Neural cell (in vitro differentiated cells): ENCODE results near the gene HOXB5. TPM values are rescaled to one million over a fixed set of nuclear protein-coding genes. Genes with fewer than 3 reads are reported as not detected.

Experiments used
- H2AFZ ChIP-seq: fragments of 200-600, 300-800 bp; sonication (generic), shearing (Covaris generic); 2 replicates; pipeline ENCODE4 v1.6.0; 2014; ENCODE audit warnings: low read depth, mild to moderate bottlenecking, antibody characterized with exemption, low read length, moderate library complexity
- H3F3A ChIP-seq: fragments of 200-600 bp; shearing (Covaris generic); 2 replicates; pipeline ENCODE4 v1.6.1; 2016; ENCODE audit warnings: mild to moderate bottlenecking, moderate library complexity, mixed read lengths, antibody characterized with exemption, low read length; ENCODE audit not compliant: insufficient read depth, poor library complexity, severe bottlenecking
- H3K27ac ChIP-seq: fragments of 200-600, 300-800 bp; sonication (generic), shearing (Covaris generic); 2 replicates; pipeline ENCODE4 v1.5.1; 2014; ENCODE audit warnings: mild to moderate bottlenecking, low read length, moderate library complexity
- H3K27me3 ChIP-seq: fragments of 300-800, 200-600 bp; sonication (generic), shearing (Covaris generic); 2 replicates; pipeline ENCODE4 v1.6.0; 2014; ENCODE audit warnings: mild to moderate bottlenecking, low read depth, low read length, moderate library complexity; ENCODE audit not compliant: insufficient read depth
- H3K36me3 ChIP-seq: fragments of 300-800, 200-600 bp; sonication (generic), shearing (Covaris generic); 2 replicates; pipeline ENCODE4 v1.5.1; 2014; ENCODE audit warnings: mild to moderate bottlenecking, antibody characterized with exemption, low read length, moderate library complexity; ENCODE audit not compliant: insufficient read depth
- H3K4me2 ChIP-seq: fragments of 300-800, 200-600 bp; sonication (generic), shearing (Covaris generic); 2 replicates; pipeline ENCODE4 v1.6.0; 2014; ENCODE audit warnings: mild to moderate bottlenecking, low read length
- H3K4me3 ChIP-seq: fragments of 300-800, 200-600 bp; sonication (generic), shearing (Covaris generic); 2 replicates; pipeline ENCODE4 v1.5.1; 2014; ENCODE audit warnings: mild to moderate bottlenecking, low read length, moderate library complexity
- H3K79me2 ChIP-seq: fragments of 200-600 bp; shearing (Covaris generic); replicated peaks from 2 replicates; pipeline ENCODE4 v1.6.0; 2014; ENCODE audit warnings: mild to moderate bottlenecking, low read length, moderate library complexity; ENCODE audit not compliant: insufficient read depth
- H3K9ac ChIP-seq: fragments of 300-800, 200-600 bp; sonication (generic), shearing (Covaris generic); 2 replicates; pipeline ENCODE4 v1.6.1; 2016; ENCODE audit warnings: mild to moderate bottlenecking, low read length, mixed read lengths
- H3K9me2 ChIP-seq: fragments of 200-600 bp; shearing (Covaris generic); 2 replicates; pipeline ENCODE4 v1.6.1; 2016; ENCODE audit warnings: mild to moderate bottlenecking, low read length, mixed read lengths; ENCODE audit not compliant: insufficient read depth
- H3K9me3 ChIP-seq: fragments of 200-600, 300-800 bp; sonication (generic), shearing (Covaris generic); 2 replicates; pipeline ENCODE4 v1.6.1; 2016; ENCODE audit warnings: mild to moderate bottlenecking, mixed run types, low read length, moderate library complexity, mixed read lengths
- H4K20me1 ChIP-seq: fragments of 200-600 bp; shearing (Covaris generic); 2 replicates; pipeline ENCODE4 v1.6.1; 2016; ENCODE audit warnings: mild to moderate bottlenecking, mixed run types; ENCODE audit not compliant: insufficient read depth
- CTCF ChIP-seq: fragments of 450-650 bp; IDR thresholded peaks from 2 replicates; pipeline ENCODE4 v1.5.1; 2014; ENCODE audit warnings: antibody characterized with exemption, mild to moderate bottlenecking, moderate library complexity; ENCODE audit not compliant: poor library complexity, severe bottlenecking
- EP300 ChIP-seq: fragments of 450-650 bp; conservative IDR thresholded peaks from 2 replicates; pipeline ENCODE4 v1.6.1; 2014; ENCODE audit warnings: antibody characterized with exemption, mild to moderate bottlenecking, moderate library complexity; ENCODE audit not compliant: poor library complexity, severe bottlenecking
- EZH2 ChIP-seq: fragments of 200-600, 300-800 bp; shearing (Covaris generic), sonication (generic); IDR thresholded peaks from 2 replicates; pipeline ENCODE4 v1.6.1; 2014; ENCODE audit warnings: antibody characterized with exemption, low read length, borderline replicate concordance, mild to moderate bottlenecking; ENCODE audit not compliant: insufficient read depth, poor library complexity, severe bottlenecking
- MXI1 ChIP-seq: fragments of 450-650 bp; conservative IDR thresholded peaks from 2 replicates; pipeline ENCODE4 v1.6.1; 2014; ENCODE audit warnings: antibody characterized with exemption, mild to moderate bottlenecking; ENCODE audit not compliant: poor library complexity, severe bottlenecking
- POLR2AphosphoS5 ChIP-seq: IDR thresholded peaks from 2 replicates; pipeline ENCODE4 v1.6.1; 2012
- polyA plus RNA-seq: library from polyadenylated mRNA; depleted of rRNA; stranded (reverse); fragments of >200 nt; gene quantifications from 2 replicates; pipeline ENCODE4 v1.2.3, GENCODE V29; 2014

HOXB5 gene
- polyA plus RNA-seq, 1 donor from 2014 or later = not detected

DNA sequence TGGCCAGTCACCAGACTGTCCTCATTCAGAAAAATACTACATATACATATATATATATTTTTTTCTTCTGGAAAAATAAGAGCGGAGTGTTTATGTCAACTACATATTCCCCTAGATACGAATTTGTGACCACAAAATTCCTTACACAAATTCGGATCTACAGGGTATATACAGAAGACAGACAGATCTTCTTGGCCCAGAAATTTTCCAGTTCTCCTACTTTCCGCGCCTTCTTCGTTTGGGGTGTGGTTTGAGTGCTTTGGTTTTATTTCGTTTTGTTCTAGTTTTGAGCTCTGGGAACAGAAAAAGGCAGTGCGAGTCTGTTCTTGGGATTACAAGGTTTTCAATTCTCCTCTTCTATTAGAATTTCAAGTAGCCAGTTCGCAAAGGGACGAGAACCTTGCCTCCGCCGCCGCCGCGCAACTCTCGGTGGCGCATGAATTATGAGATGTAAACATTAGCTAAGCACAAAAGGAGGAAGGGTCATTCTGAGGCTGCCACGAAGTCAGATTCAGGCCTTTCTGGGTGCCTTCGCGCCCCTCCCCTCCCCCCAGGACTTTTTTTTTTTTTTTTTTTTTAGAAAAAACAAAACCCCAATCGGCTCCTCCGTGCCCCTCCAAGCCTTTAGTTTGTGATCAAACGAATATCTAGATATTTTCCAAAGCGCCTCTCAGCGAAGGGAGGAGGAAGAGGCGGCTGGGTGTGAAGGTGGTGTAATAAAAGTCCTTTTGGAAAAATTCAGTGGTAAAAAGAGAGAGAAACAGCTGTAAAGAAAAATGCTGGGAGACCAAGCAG is 13.6 kb downstream of the HOXB5 start:
- Histone ChIP-seq H3K27ac (no peak overlapping the region), H3K9me3 (no peaks in the 10 kb centered on the region), H3K27me3 (peaks cover 98% of the 10 kb centered on the region), H3F3A (no peaks in the 10 kb centered on the region), H4K20me1 (no peaks in the 10 kb centered on the region), H2AFZ (no peak overlapping the region), H3K4me3 (no peak overlapping the region), H3K79me2 (no peaks in the 10 kb centered on the region), H3K9ac (no peak overlapping the region), H3K9me2 (no peaks in the 10 kb centered on the region), H3K36me3 (no peaks in the 10 kb centered on the region), H3K4me2 (no peak overlapping the region)
- TF ChIP-seq MXI1 = no peak
- peak; percentile 53 for TF ChIP-seq POLR2AphosphoS5

GRCh38 chr17:48579471-48579759 is 14.2 kb downstream of the HOXB5 start:
- H3K36me3 ChIP-seq = no peaks in the 10 kb centered on the region
- no peak overlapping the region for H3K27ac ChIP-seq
- no peaks in the 10 kb centered on the region for H3F3A ChIP-seq
- H3K4me3 ChIP-seq = no peak overlapping the region
- H3K4me2 ChIP-seq = no peak overlapping the region
- no peaks in the 10 kb centered on the region for H3K9me2 ChIP-seq
- H4K20me1 ChIP-seq = no peaks in the 10 kb centered on the region
- H3K27me3 ChIP-seq = peaks cover 98% of the 10 kb centered on the region
- no peak overlapping the region for H2AFZ ChIP-seq
- H3K9me3 ChIP-seq = no peaks in the 10 kb centered on the region
- no peak for TF ChIP-seq CTCF
- TF ChIP-seq EZH2 = peak; percentile 3
- H3K79me2 ChIP-seq = no peaks in the 10 kb centered on the region
- H3K9ac ChIP-seq = no peak overlapping the region

DNA sequence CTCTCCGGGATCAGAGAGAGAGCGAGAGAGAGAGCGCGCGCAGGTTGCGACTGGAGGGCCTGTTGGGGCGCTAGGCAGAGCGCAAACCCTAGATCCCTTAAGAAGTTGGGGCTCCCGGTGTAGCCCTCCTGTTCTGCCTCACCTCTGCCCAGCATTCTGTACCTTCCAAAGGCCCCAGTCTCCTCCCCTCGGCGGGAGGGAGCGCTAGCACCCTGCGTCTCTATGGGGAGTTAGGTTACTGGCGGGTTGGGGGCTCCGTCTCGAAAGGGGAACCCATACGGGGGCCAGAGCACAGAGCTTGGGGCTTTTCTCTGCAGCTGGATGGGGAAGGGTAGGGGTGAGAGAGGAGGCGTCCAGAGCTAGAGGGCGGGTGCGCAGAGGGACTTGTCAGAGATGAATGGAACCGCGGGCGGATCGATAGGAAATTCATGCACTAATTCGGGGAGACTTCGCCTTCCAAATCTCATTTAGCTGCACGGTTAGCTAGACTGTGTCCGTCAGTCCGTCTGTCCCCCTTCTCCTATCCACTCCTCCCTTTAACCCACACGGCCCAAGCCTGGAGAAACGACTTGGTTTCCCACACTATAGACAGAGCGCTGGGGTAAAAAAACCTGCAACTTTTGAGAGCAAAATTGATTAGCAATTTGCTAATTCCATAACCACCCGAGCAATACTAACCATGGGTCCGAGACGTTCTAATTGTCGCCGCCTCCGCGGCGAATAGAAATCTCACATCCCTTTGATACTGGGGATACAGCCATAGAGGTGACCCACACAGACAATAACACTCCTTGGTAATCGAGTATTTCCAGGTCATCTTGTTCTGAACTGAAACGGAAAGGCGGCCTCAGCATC is 14.7 kb downstream of the HOXB5 start:
- H3K36me3 ChIP-seq = no peaks in the 10 kb centered on the region
- H3K27ac ChIP-seq = no peak overlapping the region
- H3K9me2 ChIP-seq = no peaks in the 10 kb centered on the region
- TF ChIP-seq EP300 = no peak
- TF ChIP-seq POLR2AphosphoS5 = peak; percentile 30
- peak; percentile 76 for TF ChIP-seq EZH2
- H3K4me3 ChIP-seq = no peak overlapping the region
- peaks cover 98% of the 10 kb centered on the region for H3K27me3 ChIP-seq
- H3K4me2 ChIP-seq = no peak overlapping the region
- no peaks in the 10 kb centered on the region for H3F3A ChIP-seq
- H3K9ac ChIP-seq = no peak overlapping the region
- no peaks in the 10 kb centered on the region for H3K79me2 ChIP-seq
- no peaks in the 10 kb centered on the region for H4K20me1 ChIP-seq
- H2AFZ ChIP-seq = no peak overlapping the region
- H3K9me3 ChIP-seq = no peaks in the 10 kb centered on the region
